ENCODE data around the gene DENND2D.
"Not testable (repeated sequence)": the region's sequence is repeated elsewhere in the genome, so short reads cannot be mapped to it uniquely, and the experiment has no call there.

The DENND2D gene

DNA sequence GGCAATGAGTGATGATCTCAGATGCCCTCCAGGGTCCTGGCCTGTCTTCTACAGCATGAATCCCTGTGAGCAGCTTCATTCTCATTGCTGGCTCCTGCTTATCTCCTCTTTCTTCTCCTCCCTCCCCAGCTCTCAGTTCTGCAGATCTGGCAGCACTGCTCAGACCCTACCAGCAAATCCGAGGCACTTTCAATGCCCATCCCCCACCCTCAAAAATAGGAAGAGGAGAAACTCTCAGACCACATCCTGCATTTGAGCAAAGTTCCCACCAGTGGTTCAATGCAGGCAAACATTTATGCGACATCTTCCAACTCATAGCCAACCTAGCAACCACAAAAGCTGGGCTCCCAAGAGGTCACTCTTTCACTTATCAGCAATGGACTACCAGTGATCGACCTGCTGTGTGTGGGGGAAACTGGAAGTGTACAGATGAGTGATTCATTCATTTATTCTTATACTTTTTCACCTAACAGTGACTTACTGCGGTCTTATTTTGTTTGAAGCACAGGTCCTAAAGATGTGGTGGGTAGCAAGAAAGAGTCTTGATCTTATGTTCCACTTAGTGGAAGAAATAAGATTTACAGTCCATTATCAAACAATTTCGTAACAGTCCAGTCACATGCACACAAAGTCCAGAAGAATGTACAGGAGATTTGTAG, 21.3 kb upstream of the DENND2D start:
- no peak for DNase-seq

DNA sequence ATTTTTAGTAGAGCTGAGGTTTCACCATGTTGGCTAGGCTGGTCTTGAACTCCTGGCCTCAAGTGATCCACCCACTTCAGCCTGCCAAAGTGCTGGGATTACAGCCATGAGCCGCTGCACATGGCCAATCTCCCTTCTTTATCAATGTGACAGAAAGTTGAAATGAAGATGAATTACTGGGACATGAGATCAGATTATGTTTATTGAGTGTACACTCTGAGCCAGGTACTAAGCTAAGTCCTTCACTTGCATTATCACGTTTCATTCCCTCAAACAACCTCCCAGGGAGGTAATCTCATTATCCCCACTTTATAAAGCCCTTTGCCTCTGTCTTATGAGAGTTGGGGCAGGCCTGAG, 20.8 kb upstream of the DENND2D start:
- no peak for DNase-seq

DNA sequence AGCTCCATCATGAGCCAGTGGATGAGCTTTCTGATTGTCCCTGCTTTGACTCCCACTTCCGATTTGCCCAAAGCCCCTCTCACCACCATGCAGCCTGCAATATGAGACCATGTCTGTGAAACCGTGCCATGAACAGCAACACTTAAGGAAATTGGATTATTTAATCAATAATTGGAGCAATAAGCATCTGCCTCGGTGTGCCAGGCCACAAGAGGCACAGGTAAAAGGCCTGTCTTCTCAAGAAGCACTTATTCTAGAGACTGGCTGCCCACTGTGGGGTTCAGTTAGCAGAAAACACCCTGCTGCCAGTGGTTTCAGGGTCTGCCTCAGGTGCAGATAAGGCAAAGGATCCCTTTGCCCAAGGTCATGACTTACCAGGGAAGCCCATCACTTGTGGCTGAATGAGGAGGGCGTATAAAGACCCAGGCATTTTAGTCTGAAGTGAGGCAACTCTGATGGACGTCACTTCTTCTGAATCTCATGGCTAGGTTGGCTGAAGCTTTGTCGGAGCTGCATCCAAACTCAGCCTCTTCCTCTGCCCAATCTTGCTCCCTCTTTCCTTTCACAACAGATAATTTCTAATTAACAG, 19.9 kb upstream of the DENND2D start:
- no peak for DNase-seq

DNA sequence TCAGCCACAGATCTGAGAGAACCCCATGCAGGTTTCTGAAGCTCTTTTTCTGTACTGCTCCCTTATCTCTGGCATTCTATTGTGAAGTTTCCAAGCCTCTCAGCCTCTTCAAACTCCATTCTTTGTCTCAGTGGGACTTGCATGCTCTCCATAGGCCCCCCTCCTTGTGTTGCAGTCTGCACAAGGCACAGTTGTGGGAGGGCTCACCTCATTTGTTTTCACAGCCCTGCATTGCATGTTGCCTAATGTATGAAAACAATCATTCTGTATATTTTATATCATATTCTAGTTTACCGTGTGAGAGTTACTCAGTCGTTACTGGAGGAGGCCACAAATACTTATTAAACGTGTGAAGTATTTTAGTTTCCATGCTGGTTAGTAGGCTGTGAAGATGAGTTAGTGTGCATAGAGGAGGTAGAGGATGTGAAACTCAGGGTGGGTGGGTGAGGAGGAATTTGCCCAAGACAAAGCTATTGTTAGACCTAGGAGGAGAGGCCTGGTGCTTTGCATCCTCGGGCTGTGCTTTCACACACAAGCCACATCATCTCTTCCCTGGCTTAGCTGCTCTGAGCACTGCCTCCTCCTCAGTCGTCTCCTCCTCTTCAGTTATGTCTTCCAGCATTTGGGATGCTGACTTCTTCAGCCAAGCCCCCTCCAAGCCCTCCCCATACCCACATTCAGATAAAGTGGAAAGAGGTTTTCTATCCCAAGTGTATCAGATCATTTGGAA, 19.3 kb upstream of the DENND2D start:
- DNase-seq: no peak

DNA sequence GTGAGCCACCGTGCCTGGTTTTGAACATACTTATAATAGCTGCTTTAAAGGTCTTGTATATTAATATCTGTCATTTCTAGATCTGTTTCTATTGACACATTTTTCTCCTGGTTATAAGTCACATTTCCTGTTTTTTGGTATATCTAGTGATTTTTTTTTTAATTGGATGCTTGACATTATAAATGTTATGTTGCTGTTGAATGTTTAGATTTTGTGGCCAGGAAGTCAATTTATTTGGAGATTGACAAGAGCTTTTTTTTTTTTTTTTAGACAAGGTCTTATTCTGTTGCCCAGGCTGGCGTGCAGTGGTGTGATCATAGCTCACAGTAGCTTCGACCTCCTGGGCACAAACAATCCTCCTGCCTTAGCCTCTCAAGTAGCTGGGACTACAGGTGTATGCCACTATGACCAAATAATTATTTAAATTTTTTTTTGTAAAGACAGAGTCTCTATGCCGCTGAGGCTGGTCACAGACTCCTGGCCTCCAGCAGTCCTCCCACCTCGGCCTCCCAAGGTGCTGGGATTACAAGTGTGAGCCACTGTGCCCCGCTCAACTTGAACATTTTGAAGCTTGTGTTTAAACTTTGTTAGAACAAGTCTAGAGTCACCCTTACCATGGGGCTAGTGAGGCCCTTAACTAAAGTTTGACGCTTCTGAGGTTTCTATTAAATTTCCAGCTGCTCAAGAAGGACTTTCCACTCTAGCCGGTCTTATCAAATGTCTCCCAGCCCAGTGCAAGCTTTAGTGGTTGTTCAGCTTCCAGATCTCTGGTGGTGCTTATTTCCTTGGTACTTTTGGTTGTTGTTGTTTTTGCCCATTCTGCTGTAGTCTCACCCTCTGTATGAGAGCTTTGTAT, 18.5 kb upstream of the DENND2D start:
- DNase-seq: no peak

DNA sequence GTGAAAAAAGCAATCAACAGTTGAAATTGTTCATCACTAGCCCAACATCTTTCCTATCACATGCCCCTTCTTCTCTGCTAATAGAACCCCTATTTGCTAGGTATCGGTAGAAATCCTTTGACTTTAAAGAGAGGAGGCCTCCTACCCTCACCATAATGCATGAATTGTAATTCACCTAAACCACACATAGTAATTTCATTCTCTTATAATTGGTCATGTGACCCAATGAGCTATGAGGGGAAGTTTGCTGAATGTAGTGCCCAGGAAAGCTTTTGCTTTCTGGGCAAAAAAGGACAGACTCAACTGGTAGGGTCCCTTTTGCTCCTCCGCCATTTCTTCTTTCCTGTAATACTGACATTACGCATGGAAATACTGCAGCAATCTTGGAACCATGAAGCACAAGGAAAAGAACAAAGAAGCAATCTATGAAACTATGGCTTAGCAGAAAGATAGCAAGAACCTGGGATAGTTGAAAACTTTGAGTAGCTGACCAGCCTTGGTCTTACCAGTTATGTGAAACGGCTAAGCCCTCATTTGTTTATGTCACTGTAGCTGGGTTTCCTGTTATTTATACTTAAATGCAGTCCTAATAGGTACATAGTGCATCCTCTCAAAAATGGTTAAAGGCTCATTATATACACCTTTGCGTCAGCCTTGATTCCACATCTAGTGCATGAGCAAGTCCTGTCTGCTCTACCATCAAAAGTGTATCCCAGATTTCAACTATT, 16.9 kb upstream of the DENND2D start:
- no peak for DNase-seq

DNA sequence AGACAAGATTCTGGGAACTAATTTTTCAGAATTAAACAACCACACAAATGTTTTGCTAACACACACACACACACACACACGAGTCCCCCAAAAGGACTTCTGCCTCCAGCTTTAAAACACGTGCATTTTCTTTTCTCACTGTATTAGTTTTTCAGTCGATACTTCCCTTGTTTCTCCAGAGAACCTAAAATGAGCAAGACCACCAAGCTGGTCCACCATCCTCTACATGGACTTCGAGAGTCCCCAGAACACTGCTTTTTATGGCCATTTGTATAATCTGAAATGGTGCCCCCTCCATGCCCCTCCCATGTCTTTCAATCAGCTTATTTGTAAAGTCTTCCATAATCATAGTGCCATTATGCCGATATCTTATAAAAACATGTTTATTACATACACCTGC, 16.3 kb upstream of the DENND2D start:
- DNase-seq: no peak

DNA sequence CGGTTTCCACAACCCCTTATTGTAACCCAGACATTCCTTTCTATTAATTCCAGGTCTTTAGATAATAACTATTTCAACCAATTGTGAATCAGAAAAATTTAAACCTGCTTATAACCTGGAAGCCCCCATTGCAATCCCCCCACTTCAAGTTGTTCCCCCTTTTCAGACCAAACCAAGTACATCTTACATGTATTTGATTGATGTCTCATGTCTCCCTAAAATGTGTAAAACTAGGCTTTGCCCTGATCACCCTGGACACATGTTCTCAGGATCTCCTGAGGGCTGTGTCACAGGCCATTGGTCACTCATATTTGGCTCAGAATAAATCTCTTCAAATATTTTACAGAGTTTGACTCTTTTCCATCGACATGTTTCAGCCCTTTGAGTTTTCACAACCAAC, 14.8 kb upstream of the DENND2D start:
- not testable (repeated sequence) for DNase-seq

DNA sequence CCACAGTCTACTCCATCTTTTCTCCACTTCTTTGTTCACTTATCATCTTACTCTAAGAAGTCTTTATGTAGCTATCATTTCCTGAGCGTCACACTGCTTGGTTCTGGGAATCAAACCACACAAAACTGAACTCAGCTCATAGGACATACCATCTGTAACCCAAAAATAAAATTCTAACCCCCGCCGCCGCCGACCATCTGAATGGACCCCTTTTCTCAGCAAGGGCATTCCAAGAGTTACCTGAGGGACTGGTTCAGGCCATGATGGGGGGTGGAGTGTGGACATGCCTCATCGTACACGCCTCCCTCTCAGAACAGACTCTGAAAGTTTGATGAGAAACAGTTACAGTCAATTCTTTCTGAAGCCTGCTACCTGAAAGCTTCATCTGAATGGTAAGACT, 14.4 kb upstream of the DENND2D start:
- DNase-seq: no peak

DNA sequence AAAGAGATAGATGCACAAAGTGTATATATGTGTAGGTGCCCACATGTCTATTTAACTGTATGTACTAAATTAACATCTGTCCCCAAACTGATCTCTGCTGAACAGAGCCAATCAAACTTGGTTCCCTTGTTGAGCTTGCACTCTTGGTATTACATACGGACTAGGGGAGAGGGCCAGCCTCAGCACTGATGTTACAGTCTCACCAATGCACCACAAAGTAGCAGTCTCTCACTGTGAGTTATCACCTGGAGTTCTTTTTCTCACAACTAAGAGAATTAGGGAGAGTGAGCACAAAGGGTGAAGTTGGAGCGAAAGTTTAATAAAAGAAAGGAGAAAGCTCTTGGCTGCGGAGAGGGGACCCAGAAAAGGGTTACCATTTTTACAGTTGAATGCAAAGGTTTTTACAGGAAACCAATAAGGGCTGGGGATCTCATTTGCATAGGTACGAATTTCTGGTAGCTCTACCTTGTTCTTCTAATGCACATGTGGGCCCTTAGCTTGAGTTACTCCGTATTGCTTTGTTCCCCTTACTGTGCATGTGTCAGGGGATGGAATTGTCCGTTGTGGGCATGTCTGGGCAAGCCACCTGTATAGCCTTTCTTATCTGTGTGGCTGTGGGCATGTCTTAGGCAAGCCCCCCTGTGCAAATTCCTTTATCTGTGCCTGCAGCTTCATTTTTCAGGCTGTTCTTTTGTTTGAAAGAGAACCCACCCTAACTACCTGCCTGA, 13.8 kb upstream of the DENND2D start:
- DNase-seq: no peak

DNA sequence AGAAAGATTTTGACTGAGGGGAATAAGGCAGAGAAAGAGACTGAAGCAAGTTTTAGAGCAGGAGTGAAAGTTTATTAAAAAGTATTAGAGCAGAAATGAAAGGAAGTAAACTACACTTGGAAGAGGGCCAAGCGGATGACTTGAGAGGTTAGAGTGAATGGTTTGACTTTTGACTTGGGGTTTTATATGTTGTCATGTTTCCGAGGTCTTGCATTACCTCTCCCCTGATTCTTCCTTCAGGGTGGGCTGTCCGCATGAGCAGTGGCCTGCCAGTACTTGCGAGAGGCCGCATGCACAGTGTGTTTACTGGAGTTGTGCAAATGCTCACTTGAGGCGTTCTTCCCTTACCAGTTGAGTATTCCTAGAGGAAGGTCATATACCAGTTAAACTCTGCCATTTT, 13.0 kb upstream of the DENND2D start:
- DNase-seq: no peak

DNA sequence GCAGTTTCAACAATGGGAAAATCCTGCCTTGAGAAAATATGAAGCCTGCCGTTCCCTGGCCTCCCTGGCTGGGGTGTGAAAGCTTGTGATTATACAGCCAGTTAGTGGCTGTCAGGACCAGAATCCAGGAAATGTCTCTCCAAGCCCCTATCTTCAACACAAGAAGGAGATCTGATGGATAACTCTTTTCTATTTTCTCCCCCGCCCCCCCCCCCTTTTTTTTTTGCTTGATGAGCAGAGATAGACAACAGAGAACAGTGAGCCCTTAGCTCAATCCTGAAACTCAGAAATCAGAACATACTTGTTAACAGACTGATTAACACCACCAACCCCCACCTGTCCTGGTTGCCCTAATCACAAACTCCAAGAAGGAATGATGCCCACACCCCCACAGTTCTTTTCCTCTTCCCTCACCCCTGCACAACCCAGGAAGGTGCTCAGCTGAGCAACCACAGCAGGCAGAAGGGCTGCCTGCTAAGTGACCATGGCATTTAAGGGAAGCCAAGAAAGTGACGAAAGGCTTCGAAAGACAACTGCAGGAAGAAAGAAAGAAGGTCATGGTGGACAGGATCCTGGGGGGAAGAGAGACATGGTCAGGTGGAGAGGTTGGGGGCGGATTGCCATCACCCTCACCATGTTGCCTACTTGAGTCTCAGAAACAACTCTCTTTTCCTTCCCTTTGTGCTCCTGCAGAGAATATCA, 12.3 kb upstream of the DENND2D start:
- DNase-seq: no peak

DNA sequence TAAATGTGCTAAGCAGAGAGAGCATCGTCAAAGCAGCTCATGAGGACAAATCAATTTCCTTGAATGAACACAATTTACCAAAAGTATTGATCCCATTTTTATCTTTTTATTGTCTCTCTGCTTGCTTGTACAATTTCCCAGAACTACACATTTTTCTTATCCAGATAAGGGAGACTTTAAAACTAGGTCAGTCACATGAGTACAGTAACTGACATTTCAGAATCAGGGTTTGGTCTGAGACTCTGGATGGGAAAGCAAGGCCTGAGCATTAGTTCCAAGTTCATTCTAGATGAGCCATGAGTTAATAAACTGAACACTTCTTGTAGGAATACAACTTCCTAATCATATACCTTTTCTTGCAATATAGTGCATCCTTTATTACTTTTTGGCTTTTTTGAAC, 11.5 kb upstream of the DENND2D start:
- DNase-seq: no peak

DNA sequence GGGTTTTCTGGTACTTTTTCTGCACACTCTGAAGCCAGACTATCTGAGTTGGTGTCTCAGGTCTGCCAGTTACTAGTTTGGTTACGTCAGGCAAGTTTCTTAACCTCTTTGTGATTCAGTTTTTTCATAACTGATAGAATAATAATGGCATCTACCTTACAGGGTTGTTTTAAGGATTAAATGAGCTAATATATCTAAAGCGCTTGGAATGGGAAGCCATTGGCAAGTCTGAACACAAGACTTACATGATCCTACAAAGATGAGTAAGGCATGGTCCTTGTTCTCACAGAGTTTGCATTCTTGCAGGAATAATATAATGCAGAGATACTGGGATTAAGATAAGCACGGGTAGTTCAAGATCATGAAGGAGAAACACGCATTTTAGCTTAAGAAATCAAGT, 9.2 kb upstream of the DENND2D start:
- DNase-seq: no peak

DNA sequence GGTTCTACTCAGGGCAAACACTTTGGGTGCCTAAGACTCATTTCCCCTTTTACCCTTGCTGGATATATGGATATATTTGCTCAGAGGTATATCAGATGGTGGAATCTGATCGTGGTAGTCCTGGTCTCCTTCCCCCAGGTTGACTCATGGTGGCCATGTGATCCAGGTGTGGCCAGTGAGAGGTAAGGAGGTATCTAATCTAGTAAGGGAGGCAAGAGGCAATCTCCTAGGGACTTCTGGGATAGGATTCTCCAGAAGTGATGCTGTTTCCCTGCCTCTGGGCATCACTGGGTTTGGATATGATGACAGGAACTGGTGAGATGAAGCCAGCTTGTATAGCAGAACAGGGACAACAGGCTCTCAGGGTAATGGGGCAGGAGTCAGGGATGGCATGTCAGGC, 8.5 kb upstream of the DENND2D start:
- no peak for DNase-seq

DNA sequence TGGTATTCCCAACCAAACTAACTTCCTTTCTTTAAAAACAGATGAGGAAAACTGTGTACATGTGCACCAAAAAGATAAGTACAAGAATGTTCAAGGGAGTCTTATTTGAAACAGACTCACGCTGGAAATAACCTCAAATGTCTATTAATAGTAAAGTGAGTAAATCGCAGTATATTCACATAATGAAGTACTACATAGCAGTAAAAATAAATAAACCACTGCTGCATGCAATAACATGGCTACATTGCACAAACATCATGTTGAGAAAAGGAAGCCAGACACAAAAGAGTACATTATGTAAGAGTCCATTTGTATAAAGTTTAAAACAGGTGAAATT, 5.2 kb upstream of the DENND2D start:
- no peak for DNase-seq

DNA sequence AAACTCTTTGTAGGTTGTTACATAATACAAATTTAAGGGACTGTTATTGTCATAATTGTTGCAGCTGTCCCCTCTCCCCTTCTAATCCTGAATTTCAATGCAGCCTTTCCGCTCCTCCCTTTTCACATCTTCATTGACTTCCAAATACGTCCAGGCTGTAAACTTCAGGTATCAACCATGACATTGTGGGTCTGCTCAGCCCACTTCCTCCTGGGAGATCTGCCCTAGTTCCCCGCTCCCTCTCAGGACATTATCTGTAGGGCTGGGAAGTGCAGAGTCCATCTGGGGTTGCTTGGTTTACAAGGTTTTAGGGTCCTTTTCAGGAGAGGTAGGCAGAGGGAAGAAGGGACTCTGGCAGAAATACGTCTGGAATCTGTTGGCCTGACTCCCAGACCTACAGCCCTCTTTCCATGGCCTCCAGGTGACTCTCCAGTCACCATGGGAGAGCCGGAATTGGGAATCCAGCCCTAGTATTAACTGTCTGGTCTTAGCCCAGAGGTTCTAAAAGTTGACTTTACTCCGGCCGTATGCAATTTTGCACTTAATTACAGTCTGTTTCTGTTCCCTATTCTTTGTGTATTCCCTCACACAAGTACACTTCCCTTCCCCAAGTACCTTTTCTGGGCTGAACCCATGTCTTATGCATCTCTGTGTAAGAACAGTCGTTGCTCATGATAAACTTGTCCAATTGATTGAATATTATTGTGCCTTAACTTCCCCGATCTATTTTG, 4.7 kb upstream of the DENND2D start:
- no peak for DNase-seq

DNA sequence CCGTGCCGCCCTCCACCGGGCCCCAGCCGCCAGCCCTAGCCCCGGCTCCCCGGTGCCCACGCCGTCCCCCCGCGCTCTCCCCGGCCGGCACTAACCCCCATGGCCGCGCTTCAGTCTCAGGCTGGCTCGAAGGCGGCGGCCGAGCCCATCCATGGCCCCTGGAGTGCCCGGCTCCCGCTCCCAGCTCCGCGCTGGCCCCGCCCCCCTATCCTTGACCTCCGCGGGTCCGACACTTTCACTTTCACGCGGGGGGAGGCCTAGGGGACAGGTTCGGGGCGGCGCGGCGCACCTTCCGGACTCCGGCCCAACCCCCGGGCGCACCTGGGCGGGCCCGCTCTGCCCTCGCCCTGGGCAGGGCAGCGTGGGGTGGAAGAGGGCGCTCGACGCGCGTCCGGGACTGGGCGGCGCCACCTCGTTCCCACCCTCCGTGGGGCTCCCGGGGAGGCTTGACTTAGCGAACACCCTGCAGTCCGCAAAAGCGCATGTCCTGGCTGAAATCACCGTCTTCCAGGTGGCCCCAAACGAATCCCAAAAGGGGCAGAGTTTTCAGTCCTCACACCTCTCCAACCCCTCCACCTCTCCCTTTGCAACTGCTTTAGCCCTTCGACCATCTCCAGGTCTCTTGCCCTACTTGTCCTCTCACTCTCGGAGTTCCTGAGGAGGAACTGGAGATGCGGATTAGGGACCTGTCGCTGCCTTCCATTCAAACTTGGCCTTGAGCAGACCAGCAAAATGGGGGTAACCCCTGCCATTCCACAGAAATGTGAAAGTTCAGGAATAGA, 3.9 kb upstream of the DENND2D start:
- DNase-seq: no peak

DNA sequence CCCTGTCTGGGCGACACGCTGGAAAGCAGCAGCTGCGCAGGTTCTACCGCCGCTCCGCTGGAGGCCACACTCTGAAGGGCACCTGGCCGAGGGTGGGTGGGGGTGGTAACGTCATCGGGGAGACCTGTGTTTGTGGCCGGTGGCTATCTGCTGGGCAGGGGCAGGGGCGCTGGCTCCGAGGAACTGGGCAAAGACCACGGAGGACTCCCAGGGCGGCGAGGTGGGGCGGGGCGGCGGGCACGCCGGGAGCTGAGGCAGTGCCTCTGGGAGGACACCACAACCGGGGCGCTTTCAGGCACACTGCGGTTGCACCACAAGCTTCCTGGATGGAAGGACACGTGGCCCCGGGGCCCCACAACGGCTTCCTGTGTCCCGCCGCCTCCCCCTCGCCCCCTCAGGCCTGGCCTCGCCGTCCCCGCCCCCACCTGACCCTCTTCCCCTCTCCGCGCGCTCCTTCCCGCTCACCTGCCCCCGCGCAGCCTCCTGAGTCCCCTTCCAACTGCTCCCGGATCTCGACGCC, 3.3 kb upstream of the DENND2D start:
- peak; percentile 35 for DNase-seq
